Measurements from ENCODE around the gene AVP.

AVP gene

GRCh38 chr20:3090565-3090964, 6.0 kb upstream of the AVP start:
- Mint-ChIP-seq H3K36me3 (ENCODE audit: low read depth) (no peaks in the 10 kb centered on the region), H3K27me3 (ENCODE audit: low read depth, poor library complexity) (peaks cover 59% of the 10 kb centered on the region), H3K9me3 (peaks cover 5% of the 10 kb centered on the region), H3K4me3 (no peak overlapping the region), H3K27ac (no peak overlapping the region), H3K4me1 (peaks cover 4% of the 10 kb centered on the region)
- no peak for DNase-seq
- no peak for TF ChIP-seq CTCF (IDR thresholded peaks at IDR 0.05)

- Mint-ChIP-seq H3K27ac (no peak overlapping the region), H3K27me3 (ENCODE audit: low read depth, poor library complexity) (peaks cover 69% of the 10 kb centered on the region)
Observed at GRCh38 chr20:3088031-3088430, 3.5 kb upstream of the AVP start.

GRCh38 chr20:3085571-3086072, 1.1 kb upstream of the AVP start:
- no peak overlapping the region for H3K27ac Mint-ChIP-seq
- H3K9me3 Mint-ChIP-seq = peaks cover 5% of the 10 kb centered on the region
- no peak overlapping the region for H3K4me3 Mint-ChIP-seq
- no peak for TF ChIP-seq CTCF (IDR thresholded peaks at IDR 0.05)
- H3K27me3 Mint-ChIP-seq (ENCODE audit: low read depth, poor library complexity) = peaks cover 69% of the 10 kb centered on the region
- no peaks in the 10 kb centered on the region for H3K4me1 Mint-ChIP-seq
- DNase-seq = no peak
- no peaks in the 10 kb centered on the region for H3K36me3 Mint-ChIP-seq (ENCODE audit: low read depth)

More at GRCh38 chr20:3088031-3088430, 3.5 kb upstream of the AVP start:
- H3K9me3 Mint-ChIP-seq = peaks cover 5% of the 10 kb centered on the region
- TF ChIP-seq CTCF (IDR thresholded peaks at IDR 0.05) = no peak
- no peak overlapping the region for H3K4me3 Mint-ChIP-seq
- DNase-seq = no peak
- H3K4me1 Mint-ChIP-seq = peaks cover 4% of the 10 kb centered on the region
- no peaks in the 10 kb centered on the region for H3K36me3 Mint-ChIP-seq (ENCODE audit: low read depth)

- H3K36me3 Mint-ChIP-seq (ENCODE audit: low read depth) = no peaks in the 10 kb centered on the region
- H3K9me3 Mint-ChIP-seq = peaks cover 5% of the 10 kb centered on the region
- H3K27me3 Mint-ChIP-seq (ENCODE audit: low read depth, poor library complexity) = peaks cover 69% of the 10 kb centered on the region
- H3K4me3 Mint-ChIP-seq = no peak overlapping the region
- TF ChIP-seq CTCF (IDR thresholded peaks at IDR 0.05) = no peak
- no peak for DNase-seq
- no peaks in the 10 kb centered on the region for H3K4me1 Mint-ChIP-seq
- no peak overlapping the region for H3K27ac Mint-ChIP-seq
Observed at GRCh38 chr20:3084986-3085360, 449 bp upstream of the AVP start.

GRCh38 chr20:3082955-3083952, 1.3 kb downstream of the AVP start:
- H3K27me3 Mint-ChIP-seq (ENCODE audit: low read depth, poor library complexity) = peaks cover 77% of the 10 kb centered on the region
- no peak overlapping the region for H3K27ac Mint-ChIP-seq
- no peaks in the 10 kb centered on the region for H3K36me3 Mint-ChIP-seq (ENCODE audit: low read depth)
- H3K9me3 Mint-ChIP-seq = peaks cover 7% of the 10 kb centered on the region
- TF ChIP-seq CTCF (IDR thresholded peaks at IDR 0.05) = no peak
- H3K4me3 Mint-ChIP-seq = peak overlapping the region; percentile 71
- no peaks in the 10 kb centered on the region for H3K4me1 Mint-ChIP-seq
- DNase-seq = peak; percentile 55

Measured in nephron progenitor cell (in vitro differentiated cells).